Skeletal muscle satellite cell (primary cell): Measurements from ENCODE around the gene NFKB1.
A peak's percentile ranks its signal among the peaks of the same experiment; 100 is the strongest.

Source experiments
- H3K27me3 ChIP-seq: 2 replicates; pipeline ENCODE4 v1.7.0; 2013; ENCODE audit warnings: low read length; ENCODE audit not compliant: control insufficient read depth, insufficient read depth
- H3K36me3 ChIP-seq: 2 replicates; pipeline ENCODE4 v1.7.0; 2013; ENCODE audit warnings: mild to moderate bottlenecking, control low read depth, low read length; ENCODE audit not compliant: insufficient read depth
- H3K4me1 ChIP-seq: 2 replicates; pipeline ENCODE4 v1.7.0; 2013; ENCODE audit warnings: low read length; ENCODE audit not compliant: control insufficient read depth, insufficient read depth
- H3K4me2 ChIP-seq: 2 replicates; pipeline ENCODE4 v1.7.0; 2013; ENCODE audit warnings: mild to moderate bottlenecking, low read length
- H3K4me3 ChIP-seq: 2 replicates; pipeline ENCODE4 v1.7.0; 2013; ENCODE audit warnings: low read length
- H3K9ac ChIP-seq: 2 replicates; pipeline ENCODE4 v1.7.0; 2013; ENCODE audit warnings: mild to moderate bottlenecking, low read depth, low read length, moderate library complexity
- H3K9me3 ChIP-seq: replicated peaks from 2 replicates; pipeline ENCODE4 v1.7.0; 2013; ENCODE audit warnings: mild to moderate bottlenecking, control low read depth, low read length

The NFKB1 gene

GRCh38 chr4:102637391-102637790 is 136.2 kb downstream of the NFKB1 start:
- no peaks in the 10 kb centered on the region for H3K36me3 ChIP-seq
- no peaks in the 10 kb centered on the region for H3K27me3 ChIP-seq
- H3K9ac ChIP-seq = no peak overlapping the region
- H3K9me3 ChIP-seq = no peaks in the 10 kb centered on the region
- no peak overlapping the region for H3K4me3 ChIP-seq
- peaks cover 26% of the 10 kb centered on the region for H3K4me1 ChIP-seq
- no peak overlapping the region for H3K4me2 ChIP-seq

- no peak overlapping the region for H3K9ac ChIP-seq
- no peak overlapping the region for H3K4me3 ChIP-seq
- H3K36me3 ChIP-seq = no peaks in the 10 kb centered on the region
- H3K27me3 ChIP-seq = no peaks in the 10 kb centered on the region
- H3K4me1 ChIP-seq = peaks cover 36% of the 10 kb centered on the region
- H3K9me3 ChIP-seq = no peaks in the 10 kb centered on the region
- no peak overlapping the region for H3K4me2 ChIP-seq
Measured at GRCh38 chr4:102638621-102639020, 137.5 kb downstream of the NFKB1 start.

GRCh38 chr4:102639598-102639997 is 138.4 kb downstream of the NFKB1 start:
- H3K36me3 ChIP-seq = no peaks in the 10 kb centered on the region
- no peaks in the 10 kb centered on the region for H3K27me3 ChIP-seq
- H3K9me3 ChIP-seq = no peaks in the 10 kb centered on the region
- no peak overlapping the region for H3K4me2 ChIP-seq
- no peak overlapping the region for H3K9ac ChIP-seq
- H3K4me3 ChIP-seq = no peak overlapping the region
- H3K4me1 ChIP-seq = peaks cover 36% of the 10 kb centered on the region

- H3K27me3 ChIP-seq = no peaks in the 10 kb centered on the region
- H3K9ac ChIP-seq = no peak overlapping the region
- H3K4me1 ChIP-seq = peaks cover 36% of the 10 kb centered on the region
- H3K9me3 ChIP-seq = no peaks in the 10 kb centered on the region
- H3K4me2 ChIP-seq = peak overlapping the region; percentile 7
- peak overlapping the region; percentile 9 for H3K4me3 ChIP-seq
- H3K36me3 ChIP-seq = no peaks in the 10 kb centered on the region
Measured at GRCh38 chr4:102640669-102641068, 139.5 kb downstream of the NFKB1 start.

- no peak overlapping the region for H3K4me3 ChIP-seq
- no peak overlapping the region for H3K4me2 ChIP-seq
- H3K9me3 ChIP-seq = no peaks in the 10 kb centered on the region
- H3K27me3 ChIP-seq = no peaks in the 10 kb centered on the region
- H3K4me1 ChIP-seq = peaks cover 36% of the 10 kb centered on the region
- H3K36me3 ChIP-seq = peaks cover 4% of the 10 kb centered on the region
- no peak overlapping the region for H3K9ac ChIP-seq
Measured at GRCh38 chr4:102641793-102642192, 140.6 kb downstream of the NFKB1 start.

GRCh38 chr4:102642631-102643298 is 141.6 kb downstream of the NFKB1 start:
- H3K9me3 ChIP-seq = no peaks in the 10 kb centered on the region

GRCh38 chr4:102647117-102647516 is 146.0 kb downstream of the NFKB1 start:
- Histone ChIP-seq H3K4me1 (peaks cover 13% of the 10 kb centered on the region), H3K4me2 (no peak overlapping the region), H3K9me3 (no peaks in the 10 kb centered on the region), H3K27me3 (no peaks in the 10 kb centered on the region), H3K4me3 (no peak overlapping the region), H3K36me3 (peaks cover 14% of the 10 kb centered on the region), H3K9ac (no peak overlapping the region)

More at GRCh38 chr4:102642631-102643298, 141.6 kb downstream of the NFKB1 start:
- peaks cover 36% of the 10 kb centered on the region for H3K4me1 ChIP-seq
- peak overlapping the region; percentile 36 for H3K9ac ChIP-seq
- H3K4me2 ChIP-seq = peak overlapping the region; percentile 35
- peaks cover 4% of the 10 kb centered on the region for H3K36me3 ChIP-seq
- H3K27me3 ChIP-seq = no peaks in the 10 kb centered on the region
- peak overlapping the region; percentile 24 for H3K4me3 ChIP-seq

GRCh38 chr4:102657206-102657605 is 156.0 kb downstream of the NFKB1 start:
- H3K27me3 ChIP-seq = no peaks in the 10 kb centered on the region
- H3K4me3 ChIP-seq = no peak overlapping the region
- no peak overlapping the region for H3K4me2 ChIP-seq
- no peaks in the 10 kb centered on the region for H3K9me3 ChIP-seq
- H3K9ac ChIP-seq = no peak overlapping the region
- no peaks in the 10 kb centered on the region for H3K36me3 ChIP-seq
- no peaks in the 10 kb centered on the region for H3K4me1 ChIP-seq

- Histone ChIP-seq H3K9ac (no peak overlapping the region), H3K27me3 (no peaks in the 10 kb centered on the region), H3K4me3 (no peak overlapping the region), H3K4me2 (no peak overlapping the region), H3K4me1 (peaks cover 25% of the 10 kb centered on the region), H3K9me3 (no peaks in the 10 kb centered on the region), H3K36me3 (no peaks in the 10 kb centered on the region)
Measured at GRCh38 chr4:102663073-102663472, 161.9 kb downstream of the NFKB1 start.

GRCh38 chr4:102665527-102665926 is 164.4 kb downstream of the NFKB1 start:
- no peaks in the 10 kb centered on the region for H3K27me3 ChIP-seq
- H3K9me3 ChIP-seq = no peaks in the 10 kb centered on the region

More at GRCh38 chr4:102665527-102665926, 164.4 kb downstream of the NFKB1 start:
- peaks cover 25% of the 10 kb centered on the region for H3K4me1 ChIP-seq
- H3K36me3 ChIP-seq = no peaks in the 10 kb centered on the region
- H3K9ac ChIP-seq = no peak overlapping the region
- no peak overlapping the region for H3K4me2 ChIP-seq
- H3K4me3 ChIP-seq = no peak overlapping the region
